ENCODE data around the gene LRRC74B. TPM values are rescaled to one million over a fixed set of nuclear protein-coding genes. Genes with fewer than 3 reads are reported as not detected.
"Not testable (repeated sequence)": the region's sequence is repeated elsewhere in the genome, so short reads cannot be mapped to it uniquely, and the experiment has no call there.

LRRC74B gene
- total RNA-seq, 1 donor from 2014 or later = not detected

GRCh38 chr22:21087119-21087518 is 41.4 kb downstream of the LRRC74B start:
- no peaks in the 10 kb centered on the region for H3K4me1 ChIP-seq (ENCODE audit: insufficient read depth, low read length)
- H3K9me3 ChIP-seq (ENCODE audit: insufficient read depth, low read depth, low read length) = no peaks in the 10 kb centered on the region
- no peaks in the 10 kb centered on the region for H3K27me3 Mint-ChIP-seq (ENCODE audit: low read depth, unreplicated experiment)
- no peak overlapping the region for H3K4me3 ChIP-seq (ENCODE audit: insufficient read depth, low read depth, low read length)
- TF ChIP-seq, protein P1, sequence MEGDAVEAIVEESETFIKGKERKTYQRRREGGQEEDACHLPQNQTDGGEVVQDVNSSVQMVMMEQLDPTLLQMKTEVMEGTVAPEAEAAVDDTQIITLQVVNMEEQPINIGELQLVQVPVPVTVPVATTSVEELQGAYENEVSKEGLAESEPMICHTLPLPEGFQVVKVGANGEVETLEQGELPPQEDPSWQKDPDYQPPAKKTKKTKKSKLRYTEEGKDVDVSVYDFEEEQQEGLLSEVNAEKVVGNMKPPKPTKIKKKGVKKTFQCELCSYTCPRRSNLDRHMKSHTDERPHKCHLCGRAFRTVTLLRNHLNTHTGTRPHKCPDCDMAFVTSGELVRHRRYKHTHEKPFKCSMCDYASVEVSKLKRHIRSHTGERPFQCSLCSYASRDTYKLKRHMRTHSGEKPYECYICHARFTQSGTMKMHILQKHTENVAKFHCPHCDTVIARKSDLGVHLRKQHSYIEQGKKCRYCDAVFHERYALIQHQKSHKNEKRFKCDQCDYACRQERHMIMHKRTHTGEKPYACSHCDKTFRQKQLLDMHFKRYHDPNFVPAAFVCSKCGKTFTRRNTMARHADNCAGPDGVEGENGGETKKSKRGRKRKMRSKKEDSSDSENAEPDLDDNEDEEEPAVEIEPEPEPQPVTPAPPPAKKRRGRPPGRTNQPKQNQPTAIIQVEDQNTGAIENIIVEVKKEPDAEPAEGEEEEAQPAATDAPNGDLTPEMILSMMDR (IDR thresholded peaks at IDR 0.05; ENCODE audit: insufficient read depth, low read depth, low read length) = no peak
- H3K79me2 ChIP-seq (ENCODE audit: insufficient read depth, low read length) = no peaks in the 10 kb centered on the region
- no peak overlapping the region for H3K27ac Mint-ChIP-seq (ENCODE audit: unreplicated experiment)
- no peak overlapping the region for H3K27ac ChIP-seq (ENCODE audit: low read depth, low read length)
- H3K4me3 Mint-ChIP-seq (ENCODE audit: unreplicated experiment) = no peak overlapping the region
- no peak for DNase-seq (ENCODE audit: low read depth)
- no peak overlapping the region for H3K4me2 ChIP-seq (ENCODE audit: low read length)
- no peaks in the 10 kb centered on the region for H3K36me3 Mint-ChIP-seq (ENCODE audit: low read depth, unreplicated experiment)
- H3K36me3 ChIP-seq (ENCODE audit: insufficient read depth, low read length) = no peaks in the 10 kb centered on the region
- no peak overlapping the region for H2AFZ ChIP-seq (ENCODE audit: low read depth, low read length)
- H3K9ac ChIP-seq (ENCODE audit: low read length) = no peak overlapping the region
- H3K9me3 Mint-ChIP-seq (ENCODE audit: unreplicated experiment) = no peaks in the 10 kb centered on the region
- no peaks in the 10 kb centered on the region for H4K20me1 ChIP-seq (ENCODE audit: insufficient read depth, low read length)
- FAIRE-seq = no peak
- peaks cover 3% of the 10 kb centered on the region for H3K27me3 ChIP-seq (ENCODE audit: insufficient read depth, low read length)
- H3K4me1 Mint-ChIP-seq (ENCODE audit: low read depth, unreplicated experiment) = no peaks in the 10 kb centered on the region

DNA sequence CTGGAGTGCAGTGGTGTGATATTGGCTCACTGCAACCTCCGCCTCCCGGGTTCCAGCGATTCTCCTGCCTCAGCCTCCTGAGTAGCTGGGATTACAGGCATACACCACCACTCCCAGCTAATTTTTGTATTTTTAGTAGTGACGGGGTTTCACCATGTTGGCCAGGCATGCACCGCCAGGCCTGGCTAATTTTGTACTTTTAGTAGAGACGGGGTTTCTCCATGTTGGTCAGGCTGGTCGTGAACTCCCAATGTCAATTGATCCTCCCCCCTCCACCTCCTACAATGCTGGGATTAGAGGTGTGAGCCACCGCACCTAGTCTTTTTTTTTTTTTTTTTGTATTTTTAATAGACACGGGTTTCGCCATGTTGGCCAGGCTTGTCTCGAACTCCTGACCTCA is 42.2 kb downstream of the LRRC74B start:
- not testable (repeated sequence) for H3K79me2 ChIP-seq (ENCODE audit: insufficient read depth, low read length); H3K4me1 Mint-ChIP-seq (ENCODE audit: low read depth, unreplicated experiment); H3K27me3 Mint-ChIP-seq (ENCODE audit: low read depth, unreplicated experiment); H3K36me3 ChIP-seq (ENCODE audit: insufficient read depth, low read length); H3K4me3 Mint-ChIP-seq (ENCODE audit: unreplicated experiment); H3K9ac ChIP-seq (ENCODE audit: low read length); H2AFZ ChIP-seq (ENCODE audit: low read depth, low read length); H3K27ac ChIP-seq (ENCODE audit: low read depth, low read length); FAIRE-seq; H3K27me3 ChIP-seq (ENCODE audit: insufficient read depth, low read length); H3K36me3 Mint-ChIP-seq (ENCODE audit: low read depth, unreplicated experiment); H3K4me3 ChIP-seq (ENCODE audit: insufficient read depth, low read depth, low read length); H3K9me3 Mint-ChIP-seq (ENCODE audit: unreplicated experiment); H3K27ac Mint-ChIP-seq (ENCODE audit: unreplicated experiment); H3K4me1 ChIP-seq (ENCODE audit: insufficient read depth, low read length); H4K20me1 ChIP-seq (ENCODE audit: insufficient read depth, low read length); H3K9me3 ChIP-seq (ENCODE audit: insufficient read depth, low read depth, low read length); H3K4me2 ChIP-seq (ENCODE audit: low read length); DNase-seq (ENCODE audit: low read depth)

DNA sequence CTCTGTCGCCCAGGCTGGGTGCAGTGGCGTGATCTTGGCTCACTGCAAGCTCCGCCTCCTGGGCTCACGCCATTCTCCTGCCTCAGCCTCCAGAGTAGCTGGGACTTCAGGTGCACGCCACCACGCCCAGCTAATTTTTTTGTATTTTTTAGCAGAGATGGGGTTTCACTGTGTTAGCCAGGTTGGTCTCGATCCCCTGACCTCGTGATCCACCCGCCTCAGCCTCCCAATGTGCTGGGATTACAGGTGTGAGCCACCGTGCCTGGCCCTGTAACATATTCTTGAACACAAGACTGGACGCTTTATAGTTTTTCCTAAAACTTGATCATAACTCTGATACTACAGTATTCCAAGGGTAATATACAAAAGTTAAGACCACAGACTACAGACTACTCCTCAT is 45.5 kb downstream of the LRRC74B start:
- not testable (repeated sequence) for FAIRE-seq; H3K9me3 Mint-ChIP-seq (ENCODE audit: unreplicated experiment); H3K36me3 ChIP-seq (ENCODE audit: insufficient read depth, low read length); H3K27ac Mint-ChIP-seq (ENCODE audit: unreplicated experiment); H3K4me3 Mint-ChIP-seq (ENCODE audit: unreplicated experiment); H3K27ac ChIP-seq (ENCODE audit: low read depth, low read length); H3K4me1 Mint-ChIP-seq (ENCODE audit: low read depth, unreplicated experiment); H3K27me3 ChIP-seq (ENCODE audit: insufficient read depth, low read length); DNase-seq (ENCODE audit: low read depth); H3K9me3 ChIP-seq (ENCODE audit: insufficient read depth, low read depth, low read length); H3K79me2 ChIP-seq (ENCODE audit: insufficient read depth, low read length); H3K9ac ChIP-seq (ENCODE audit: low read length); H2AFZ ChIP-seq (ENCODE audit: low read depth, low read length); H4K20me1 ChIP-seq (ENCODE audit: insufficient read depth, low read length); H3K4me2 ChIP-seq (ENCODE audit: low read length); H3K36me3 Mint-ChIP-seq (ENCODE audit: low read depth, unreplicated experiment); H3K4me1 ChIP-seq (ENCODE audit: insufficient read depth, low read length); H3K4me3 ChIP-seq (ENCODE audit: insufficient read depth, low read depth, low read length)
- peaks cover 15% of the 10 kb centered on the region for H3K27me3 Mint-ChIP-seq (ENCODE audit: low read depth, unreplicated experiment)
